ENCODE data around the gene SYT12.
"Not testable (repeated sequence)": the region's sequence is repeated elsewhere in the genome, so short reads cannot be mapped to it uniquely, and the experiment has no call there.

- TF ChIP-seq, protein P1, sequence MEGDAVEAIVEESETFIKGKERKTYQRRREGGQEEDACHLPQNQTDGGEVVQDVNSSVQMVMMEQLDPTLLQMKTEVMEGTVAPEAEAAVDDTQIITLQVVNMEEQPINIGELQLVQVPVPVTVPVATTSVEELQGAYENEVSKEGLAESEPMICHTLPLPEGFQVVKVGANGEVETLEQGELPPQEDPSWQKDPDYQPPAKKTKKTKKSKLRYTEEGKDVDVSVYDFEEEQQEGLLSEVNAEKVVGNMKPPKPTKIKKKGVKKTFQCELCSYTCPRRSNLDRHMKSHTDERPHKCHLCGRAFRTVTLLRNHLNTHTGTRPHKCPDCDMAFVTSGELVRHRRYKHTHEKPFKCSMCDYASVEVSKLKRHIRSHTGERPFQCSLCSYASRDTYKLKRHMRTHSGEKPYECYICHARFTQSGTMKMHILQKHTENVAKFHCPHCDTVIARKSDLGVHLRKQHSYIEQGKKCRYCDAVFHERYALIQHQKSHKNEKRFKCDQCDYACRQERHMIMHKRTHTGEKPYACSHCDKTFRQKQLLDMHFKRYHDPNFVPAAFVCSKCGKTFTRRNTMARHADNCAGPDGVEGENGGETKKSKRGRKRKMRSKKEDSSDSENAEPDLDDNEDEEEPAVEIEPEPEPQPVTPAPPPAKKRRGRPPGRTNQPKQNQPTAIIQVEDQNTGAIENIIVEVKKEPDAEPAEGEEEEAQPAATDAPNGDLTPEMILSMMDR (conservative IDR thresholded peaks at IDR 0.05; ENCODE audit: low read length): not testable (repeated sequence)
- TF ChIP-seq EZH2phosphoT487 (IDR thresholded peaks at IDR 0.05; ENCODE audit: borderline replicate concordance): not testable (repeated sequence)
Measured at GRCh38 chr11:66988741-66989140, 34.2 kb upstream of the SYT12 start.

All from Loucy (cell line).